ENCODE results near the gene PTPRZ1. TPM values are rescaled to one million over a fixed set of nuclear protein-coding genes. Genes with fewer than 3 reads are reported as not detected.

Gene PTPRZ1
- total RNA-seq, 1 donor from 2014 or later, result 2.5 TPM

- Mint-ChIP-seq H3K4me3 (ENCODE audit: unreplicated experiment) (no peak overlapping the region), H3K9me3 (ENCODE audit: unreplicated experiment) (no peaks in the 10 kb centered on the region), H3K27me3 (ENCODE audit: unreplicated experiment) (peaks cover 9% of the 10 kb centered on the region), H3K4me1 (ENCODE audit: unreplicated experiment) (peaks cover 8% of the 10 kb centered on the region), H3K27ac (ENCODE audit: unreplicated experiment) (no peak overlapping the region), H3K36me3 (ENCODE audit: low read depth, unreplicated experiment) (peaks cover 4% of the 10 kb centered on the region)
- DNase-seq (ENCODE audit: low spot score), result no peak
- TF ChIP-seq, protein P1, sequence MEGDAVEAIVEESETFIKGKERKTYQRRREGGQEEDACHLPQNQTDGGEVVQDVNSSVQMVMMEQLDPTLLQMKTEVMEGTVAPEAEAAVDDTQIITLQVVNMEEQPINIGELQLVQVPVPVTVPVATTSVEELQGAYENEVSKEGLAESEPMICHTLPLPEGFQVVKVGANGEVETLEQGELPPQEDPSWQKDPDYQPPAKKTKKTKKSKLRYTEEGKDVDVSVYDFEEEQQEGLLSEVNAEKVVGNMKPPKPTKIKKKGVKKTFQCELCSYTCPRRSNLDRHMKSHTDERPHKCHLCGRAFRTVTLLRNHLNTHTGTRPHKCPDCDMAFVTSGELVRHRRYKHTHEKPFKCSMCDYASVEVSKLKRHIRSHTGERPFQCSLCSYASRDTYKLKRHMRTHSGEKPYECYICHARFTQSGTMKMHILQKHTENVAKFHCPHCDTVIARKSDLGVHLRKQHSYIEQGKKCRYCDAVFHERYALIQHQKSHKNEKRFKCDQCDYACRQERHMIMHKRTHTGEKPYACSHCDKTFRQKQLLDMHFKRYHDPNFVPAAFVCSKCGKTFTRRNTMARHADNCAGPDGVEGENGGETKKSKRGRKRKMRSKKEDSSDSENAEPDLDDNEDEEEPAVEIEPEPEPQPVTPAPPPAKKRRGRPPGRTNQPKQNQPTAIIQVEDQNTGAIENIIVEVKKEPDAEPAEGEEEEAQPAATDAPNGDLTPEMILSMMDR (IDR thresholded peaks at IDR 0.05; ENCODE audit: unreplicated experiment), result no peak
Observed at GRCh38 chr7:121876656-121877500, 3.9 kb downstream of the PTPRZ1 start.

GRCh38 chr7:121878918-121879464, 6.0 kb downstream of the PTPRZ1 start:
- Mint-ChIP-seq H3K36me3 (ENCODE audit: low read depth, unreplicated experiment) (no peaks in the 10 kb centered on the region), H3K4me1 (ENCODE audit: unreplicated experiment) (no peaks in the 10 kb centered on the region), H3K27ac (ENCODE audit: unreplicated experiment) (no peak overlapping the region), H3K9me3 (ENCODE audit: unreplicated experiment) (no peaks in the 10 kb centered on the region), H3K4me3 (ENCODE audit: unreplicated experiment) (no peak overlapping the region), H3K27me3 (ENCODE audit: unreplicated experiment) (no peaks in the 10 kb centered on the region)
- no peak for DNase-seq (ENCODE audit: low spot score)
- TF ChIP-seq, protein P1 (IDR thresholded peaks at IDR 0.05; ENCODE audit: unreplicated experiment), result no peak

DNA sequence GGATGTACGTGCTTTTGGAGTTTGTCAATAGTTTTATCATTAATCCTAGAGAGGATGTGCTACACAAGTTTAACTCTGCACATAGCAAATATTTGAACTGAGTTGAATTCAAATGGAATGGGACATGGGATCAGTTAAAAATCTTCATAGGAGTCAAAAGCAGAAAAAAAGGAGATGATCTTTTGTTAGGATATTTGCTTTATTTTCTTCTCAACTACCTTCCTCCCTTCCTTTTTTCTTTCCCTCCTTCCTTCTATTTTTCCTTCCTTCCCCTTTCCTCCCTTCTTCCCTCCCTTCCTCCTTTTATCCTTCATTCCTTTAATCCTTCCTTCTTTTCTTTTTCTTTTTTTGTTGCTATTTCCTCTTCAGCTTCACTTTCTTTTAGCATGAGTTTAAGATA, 6.6 kb downstream of the PTPRZ1 start:
- no peak for DNase-seq (ENCODE audit: low spot score)
- H3K4me1 Mint-ChIP-seq (ENCODE audit: unreplicated experiment), result no peaks in the 10 kb centered on the region
- H3K4me3 Mint-ChIP-seq (ENCODE audit: unreplicated experiment), result no peak overlapping the region
- no peak overlapping the region for H3K27ac Mint-ChIP-seq (ENCODE audit: unreplicated experiment)
- no peaks in the 10 kb centered on the region for H3K9me3 Mint-ChIP-seq (ENCODE audit: unreplicated experiment)
- TF ChIP-seq, protein P1 (IDR thresholded peaks at IDR 0.05; ENCODE audit: unreplicated experiment), result no peak
- no peaks in the 10 kb centered on the region for H3K36me3 Mint-ChIP-seq (ENCODE audit: low read depth, unreplicated experiment)
- no peaks in the 10 kb centered on the region for H3K27me3 Mint-ChIP-seq (ENCODE audit: unreplicated experiment)

- TF ChIP-seq, protein P1 (IDR thresholded peaks at IDR 0.05; ENCODE audit: unreplicated experiment), result no peak
- Mint-ChIP-seq H3K4me3 (ENCODE audit: unreplicated experiment) (no peak overlapping the region), H3K27me3 (ENCODE audit: unreplicated experiment) (no peaks in the 10 kb centered on the region), H3K9me3 (ENCODE audit: unreplicated experiment) (no peaks in the 10 kb centered on the region), H3K36me3 (ENCODE audit: low read depth, unreplicated experiment) (no peaks in the 10 kb centered on the region), H3K27ac (ENCODE audit: unreplicated experiment) (no peak overlapping the region), H3K4me1 (ENCODE audit: unreplicated experiment) (no peaks in the 10 kb centered on the region)
- DNase-seq (ENCODE audit: low spot score), result no peak
Observed at GRCh38 chr7:121882731-121883130, 9.8 kb downstream of the PTPRZ1 start.
